GM18951 (cell line): ENCODE measurements around the gene CCDC60.

ENCODE experiments used
- POLR2A ChIP-seq: IDR thresholded peaks from 4 replicates; pipeline ENCODE4 v1.6.1; 2011; ENCODE audit warnings: mild to moderate bottlenecking; ENCODE audit not compliant: insufficient read length, insufficient read depth; ENCODE audit errors: extremely low read depth
- in situ Hi-C: fragments of 300-500 bp; cut with MboI; formaldehyde crosslinking; loops from one replicate; pipeline ENCODE4 v1.12.0; 2022; ENCODE audit warnings: low sequenced_read_pairs, mixed read lengths, inconsistent platforms; ENCODE audit not compliant: unreplicated experiment

The CCDC60 gene

DNA sequence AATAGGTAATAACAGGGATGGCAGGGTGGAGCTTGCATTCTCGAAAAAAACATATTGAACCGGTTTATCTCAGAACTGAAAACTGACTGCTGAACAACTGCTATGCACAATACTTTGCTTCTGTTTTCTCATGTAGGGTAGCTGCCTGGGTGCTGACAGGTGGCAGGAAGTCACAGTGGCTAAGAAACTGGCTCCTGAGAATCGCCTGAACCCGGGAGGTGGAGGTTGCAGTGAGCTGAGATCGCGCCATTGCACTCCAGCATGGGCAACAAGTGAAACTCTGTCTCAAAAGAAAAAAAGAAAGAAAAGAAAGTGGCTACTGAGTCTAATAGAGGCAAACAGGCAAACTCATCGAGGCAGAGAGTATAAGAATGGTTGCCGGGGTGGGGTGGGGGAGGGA is 113.1 kb downstream of the CCDC60 start:
- TF ChIP-seq POLR2A, result no peak
- in situ Hi-C loops, result no loop called here

DNA sequence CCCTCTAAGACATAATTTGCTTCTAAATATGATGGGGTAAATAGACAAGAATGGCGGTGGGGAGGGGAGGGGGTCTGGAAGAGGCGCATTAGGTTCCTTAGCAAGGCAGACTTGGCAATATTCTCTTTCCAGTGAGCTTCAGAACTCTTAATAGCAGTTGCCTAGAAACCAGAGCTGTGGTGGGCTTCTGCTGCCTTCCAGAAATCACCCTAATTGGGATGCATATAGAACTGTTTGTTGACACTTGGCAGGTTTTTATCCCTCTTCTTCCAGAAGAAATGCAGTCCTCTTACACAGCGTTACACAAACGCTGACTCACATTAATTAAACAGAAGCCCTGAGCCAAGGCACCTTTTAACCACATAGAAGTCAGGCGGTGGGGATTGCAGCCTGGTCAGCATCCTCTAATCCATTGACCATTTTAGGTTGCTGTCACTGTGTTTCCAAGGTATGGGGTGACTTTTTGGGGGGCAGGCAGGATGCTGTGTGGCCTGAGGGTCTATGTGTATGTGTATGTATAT is 114.1 kb downstream of the CCDC60 start:
- in situ Hi-C loops, result no loop called here
- no peak for TF ChIP-seq POLR2A

DNA sequence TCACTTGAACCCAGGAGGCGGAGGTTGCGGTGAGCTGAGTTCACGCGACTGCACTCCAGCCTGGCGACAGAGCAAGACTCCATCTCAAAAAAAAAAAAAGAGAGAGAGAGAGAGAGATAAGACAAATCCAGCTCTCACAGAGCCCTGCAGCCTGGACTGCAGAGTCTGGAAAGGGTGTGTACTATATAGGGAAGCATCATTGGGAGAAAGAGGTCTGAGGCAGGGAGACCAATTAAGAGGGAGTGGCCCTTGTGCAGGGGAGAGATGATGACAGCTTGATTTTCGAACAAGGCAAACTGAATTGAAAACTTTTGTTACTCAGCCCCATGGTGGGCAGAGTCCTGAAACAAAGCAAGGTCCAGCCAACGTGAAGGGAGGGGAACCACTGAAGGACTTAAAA is 116.2 kb downstream of the CCDC60 start:
- in situ Hi-C loops, result no loop called here
- no peak for TF ChIP-seq POLR2A

DNA sequence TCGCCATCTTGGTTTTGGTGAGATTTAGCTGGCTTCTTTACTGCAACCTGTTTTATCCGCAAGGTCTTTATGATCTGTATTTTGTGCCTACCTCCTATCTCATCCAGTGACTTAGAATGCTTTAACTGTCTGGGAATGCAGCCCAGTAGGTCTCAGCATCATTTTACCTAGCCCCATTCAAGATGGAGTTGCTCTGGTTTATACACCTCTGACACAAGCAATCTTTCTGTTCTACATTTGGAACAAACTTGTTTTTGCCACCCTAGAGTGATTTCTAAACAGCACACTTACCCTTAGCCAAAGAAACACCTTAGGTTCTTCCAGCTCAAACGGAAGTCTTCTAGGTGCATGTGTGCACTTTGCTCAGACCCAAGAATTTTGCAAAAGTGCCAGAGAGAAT is 122.3 kb downstream of the CCDC60 start:
- in situ Hi-C loops, result no loop called here
- no peak for TF ChIP-seq POLR2A

DNA sequence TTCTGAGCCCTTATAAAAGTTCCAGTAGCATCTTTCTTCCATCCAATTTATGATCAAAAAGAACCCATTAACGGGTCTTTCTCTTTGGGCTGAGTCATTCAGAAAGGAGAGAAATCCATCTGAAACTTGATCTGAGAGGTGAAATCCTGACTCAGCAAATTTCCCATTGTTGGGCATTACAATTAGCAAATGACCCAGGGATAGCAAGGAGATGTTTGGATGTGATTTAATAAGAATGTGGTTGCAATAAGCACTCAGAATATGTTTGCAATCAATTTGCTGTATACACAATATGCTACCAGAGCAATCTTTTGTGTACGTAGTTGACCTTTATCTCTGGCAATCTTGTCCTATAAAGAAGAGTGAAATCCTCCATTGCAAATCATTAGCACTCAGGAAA is 122.7 kb downstream of the CCDC60 start:
- TF ChIP-seq POLR2A, result no peak
- in situ Hi-C loops, result no loop called here

DNA sequence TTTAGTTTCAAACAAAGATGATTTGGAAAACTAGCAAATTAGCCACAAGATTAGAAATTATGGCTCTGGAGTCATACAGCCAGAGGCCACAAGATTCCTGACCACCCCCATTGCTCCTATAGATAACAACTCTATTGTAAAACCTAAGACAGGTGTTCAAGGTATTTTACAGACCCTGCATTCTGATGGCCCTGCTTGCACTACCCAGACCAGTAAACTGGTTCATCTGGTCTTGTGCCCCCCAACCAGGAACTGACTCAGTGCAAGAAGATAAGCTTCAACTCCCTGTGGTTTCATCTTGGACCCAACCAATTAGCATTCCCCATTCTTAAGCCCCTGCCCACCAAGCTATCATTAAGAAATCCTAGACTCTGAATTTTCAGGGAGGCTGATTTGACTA is 125.0 kb downstream of the CCDC60 start:
- in situ Hi-C loops, result no loop called here
- TF ChIP-seq POLR2A, result no peak

DNA sequence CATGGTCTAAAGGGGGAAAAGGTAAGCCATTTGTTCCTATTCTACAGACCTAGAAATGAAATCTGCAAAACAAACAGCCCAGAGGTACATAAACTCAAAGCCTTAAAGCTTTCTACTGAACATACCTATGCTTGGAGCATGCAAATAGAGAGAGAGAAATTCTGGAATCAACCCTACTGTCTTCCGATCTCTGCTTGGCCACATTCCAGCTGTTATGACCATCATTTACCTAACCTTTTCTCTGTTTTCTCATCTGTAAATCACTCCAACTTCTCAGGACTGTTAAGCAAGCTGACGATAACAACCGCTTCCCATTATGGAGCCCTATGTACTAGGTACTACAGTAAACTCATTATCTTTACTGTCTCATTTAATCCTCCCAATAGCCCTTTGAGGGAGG is 126.3 kb downstream of the CCDC60 start:
- TF ChIP-seq POLR2A, result no peak
- in situ Hi-C loops, result no loop called here

DNA sequence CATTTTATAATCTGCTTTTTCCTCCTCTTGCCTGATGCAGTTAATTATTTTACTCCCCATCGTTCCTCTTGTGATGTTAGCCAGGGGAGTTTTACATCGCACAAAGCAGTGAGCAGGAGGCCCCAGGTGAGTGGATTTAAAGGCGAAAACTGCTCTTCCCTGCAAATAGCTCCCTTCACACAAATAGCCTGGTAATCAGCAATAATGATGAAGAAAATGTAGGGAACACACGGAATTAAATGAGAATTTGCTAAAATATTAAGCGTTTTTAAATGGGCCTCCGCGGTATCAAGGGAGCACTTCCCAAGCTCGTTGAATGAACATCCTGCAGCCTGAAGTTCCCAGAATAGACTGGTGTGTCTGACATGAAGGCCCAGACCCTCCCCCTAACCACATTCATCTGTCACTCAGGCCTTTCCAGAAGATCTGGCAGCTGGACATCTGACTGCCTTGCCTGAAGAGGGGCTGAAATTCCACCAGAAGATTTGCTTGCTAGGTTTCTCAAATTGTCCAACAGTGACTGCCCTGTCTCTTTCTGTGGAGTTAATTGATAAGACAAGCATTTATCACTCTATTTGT is 127.2 kb downstream of the CCDC60 start:
- no peak for TF ChIP-seq POLR2A
- in situ Hi-C loops, result no loop called here

DNA sequence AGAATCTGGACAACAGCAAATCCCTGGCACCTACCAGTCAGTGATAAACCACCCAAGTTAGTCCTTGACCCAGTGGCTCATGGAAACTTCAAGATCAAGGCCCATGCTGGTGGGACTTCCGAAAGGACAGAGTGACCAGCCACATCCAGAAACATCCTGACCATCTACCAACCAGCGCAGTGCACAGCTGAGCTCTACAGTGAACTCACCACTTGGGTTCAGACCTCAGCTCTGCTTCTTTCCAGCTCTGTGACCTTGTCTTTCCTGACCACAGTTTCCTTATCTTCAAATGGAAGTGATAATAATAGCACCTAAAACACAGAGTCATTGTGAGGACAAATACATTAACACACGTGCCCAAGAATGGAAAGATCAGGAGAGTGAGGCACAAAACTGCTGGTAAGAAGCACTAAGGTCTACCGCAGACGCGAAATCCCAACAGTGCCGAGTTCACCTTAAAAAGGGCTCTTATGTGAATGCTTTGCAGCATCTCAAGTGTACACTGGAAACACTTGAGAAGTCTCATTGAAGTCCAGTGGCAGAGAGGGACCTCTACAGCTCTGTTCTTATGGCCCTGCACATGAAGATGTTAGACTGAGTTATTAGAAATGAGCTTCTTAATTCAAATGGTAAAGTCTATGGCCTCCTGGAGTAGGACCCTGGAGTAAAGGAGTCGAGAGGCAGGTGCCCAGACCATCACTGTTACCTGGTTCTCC is 128.8 kb downstream of the CCDC60 start:
- TF ChIP-seq POLR2A, result no peak
- in situ Hi-C loops, result no loop called here

DNA sequence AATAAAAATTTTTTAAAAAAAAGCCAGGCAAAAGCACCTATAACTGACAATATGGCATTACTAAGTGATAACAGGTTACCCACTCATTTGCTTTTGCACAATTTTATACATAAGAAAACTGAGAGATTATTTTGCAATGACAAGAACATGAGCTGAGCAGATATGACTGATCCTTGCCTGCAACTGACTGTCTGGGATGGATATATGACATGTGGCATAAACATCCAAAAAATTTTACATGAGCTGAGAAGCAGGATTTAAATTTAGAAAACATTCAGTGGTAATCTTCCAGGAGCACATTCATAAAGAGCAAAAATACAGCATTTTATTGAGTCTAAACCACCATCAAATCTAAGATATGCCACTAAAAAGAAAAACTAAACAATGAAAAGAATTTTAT is 133.8 kb downstream of the CCDC60 start:
- no peak for TF ChIP-seq POLR2A

DNA sequence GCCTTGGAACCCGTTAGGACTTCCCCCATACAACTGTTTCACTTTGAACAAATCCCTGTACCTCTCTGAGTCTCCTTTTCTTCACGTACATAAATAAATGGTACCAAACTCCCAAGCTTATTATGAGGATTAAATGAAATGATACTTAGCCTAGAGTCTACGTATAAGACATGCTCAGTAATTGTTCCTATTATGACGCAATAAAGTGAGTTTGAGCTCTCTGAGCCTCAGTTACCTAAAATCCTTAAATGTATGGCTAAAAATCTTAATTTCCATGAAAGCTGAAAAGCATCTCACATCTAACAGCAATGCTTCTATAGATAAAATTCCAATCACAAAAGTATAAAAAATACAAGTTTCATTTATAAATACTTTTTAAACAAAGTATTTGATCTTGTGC is 141.1 kb downstream of the CCDC60 start:
- in situ Hi-C loops, result no loop called here

More for the DNA sequence above, 133.8 kb downstream of the CCDC60 start:
- in situ Hi-C loops, result no loop called here

DNA sequence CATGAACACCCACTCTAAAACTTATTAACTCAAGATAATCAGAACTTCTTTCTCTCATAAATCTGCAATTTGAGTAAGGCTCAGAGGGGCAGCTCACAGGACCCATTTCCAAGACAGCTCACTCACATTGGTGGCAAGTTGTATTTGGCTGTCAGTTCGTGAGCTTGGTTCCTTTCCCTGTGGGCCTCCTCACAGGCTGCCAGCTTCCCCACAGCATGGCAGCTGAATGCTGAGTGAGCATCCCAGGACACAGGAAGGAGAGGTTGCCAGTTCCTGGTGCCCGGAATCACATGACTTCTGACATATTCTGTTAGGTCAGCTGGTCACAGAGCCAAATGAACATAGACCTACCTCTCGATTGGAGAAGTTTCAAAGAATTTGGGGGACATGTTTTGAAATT is 142.4 kb downstream of the CCDC60 start:
- in situ Hi-C loops, result no loop called here
- no peak for TF ChIP-seq POLR2A

More for the DNA sequence above, 141.1 kb downstream of the CCDC60 start:
- TF ChIP-seq POLR2A, result no peak

DNA sequence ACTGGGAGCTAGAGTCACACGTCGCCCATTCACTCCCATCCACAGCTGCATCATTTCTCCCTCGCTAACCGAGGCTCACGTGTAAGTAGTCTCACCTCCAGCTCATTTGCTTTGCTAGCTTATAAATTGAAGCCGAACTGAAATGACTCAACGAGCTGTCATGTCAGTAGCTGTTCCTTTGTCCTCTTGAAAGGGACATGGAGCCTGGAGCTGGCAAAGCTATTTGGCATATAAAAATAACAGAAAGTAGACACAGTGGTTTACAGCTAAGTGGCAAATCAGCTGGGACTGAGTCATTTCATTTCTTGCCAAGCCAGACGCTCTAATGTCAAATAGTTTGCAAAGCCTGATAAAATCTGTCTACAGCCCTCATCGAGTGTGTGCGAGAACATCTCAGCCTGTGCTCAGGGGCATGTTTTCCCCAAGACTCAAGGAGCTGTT is 144.6 kb downstream of the CCDC60 start:
- no peak for TF ChIP-seq POLR2A

DNA sequence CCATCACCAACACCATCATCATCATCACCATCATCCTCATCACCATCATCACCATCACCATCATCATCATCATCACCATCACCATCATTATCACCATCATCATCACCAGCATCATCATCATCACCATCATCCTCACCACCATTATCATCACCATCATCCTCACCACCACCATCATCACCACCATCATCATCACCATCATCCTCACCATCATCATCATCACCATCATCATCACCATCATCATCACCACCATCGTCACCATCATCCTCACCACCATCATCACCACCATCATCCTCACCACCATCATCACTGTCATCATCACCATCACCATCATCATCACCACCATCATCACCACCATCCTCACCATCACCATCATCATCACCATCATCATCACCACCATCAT is 146.0 kb downstream of the CCDC60 start:
- no peak for TF ChIP-seq POLR2A
- in situ Hi-C loops, result no loop called here

More for the DNA sequence above, 144.6 kb downstream of the CCDC60 start:
- in situ Hi-C loops, result no loop called here

DNA sequence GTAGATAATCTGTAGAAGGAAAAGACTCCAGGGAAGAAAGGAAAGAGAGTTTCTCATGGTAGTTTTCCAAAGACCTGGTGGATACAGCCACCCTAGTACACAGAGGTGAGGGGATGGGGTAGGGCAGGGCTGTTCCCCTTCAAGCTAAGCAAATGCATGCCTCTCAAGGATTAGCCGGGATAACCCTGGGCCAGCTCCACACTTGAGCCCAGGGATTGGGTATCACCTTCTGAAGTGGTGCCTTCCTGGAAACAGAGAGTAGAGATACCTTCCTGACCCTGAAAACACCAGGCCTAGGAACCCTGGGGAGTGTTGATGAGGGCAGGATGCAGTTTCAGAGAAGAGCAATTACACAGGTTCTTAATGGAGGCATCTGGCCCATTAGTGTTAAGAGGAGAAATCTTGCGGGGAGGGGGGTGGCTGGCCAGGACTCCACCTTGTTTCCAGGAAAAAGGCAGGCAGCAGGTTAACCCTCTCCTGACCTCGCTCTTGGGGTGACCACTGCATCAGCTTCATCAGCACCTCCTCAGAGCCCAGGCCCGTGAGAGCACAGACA is 152.1 kb downstream of the CCDC60 start:
- no peak for TF ChIP-seq POLR2A
- in situ Hi-C loops, result no loop called here
